ENCODE measurements around the gene ZNF41.

GRCh38 chrX:47484885-47485284 lies 1.9 kb upstream of the ZNF41 start:
- TF ChIP-seq CTCF (IDR thresholded peaks at IDR 0.05 in 8 of 11, conservative IDR thresholded peaks at IDR 0.05 in 3 of 11) (no peak), POLR2A (IDR thresholded peaks at IDR 0.05) (no peak), POLR2AphosphoS5 (IDR thresholded peaks at IDR 0.05) (no peak)

Data from spleen (tissue), 7 donors.